HEK293 (cell line): ENCODE measurements around the gene STUB1.

Source experiments
- CTCF ChIA-PET: fragments of 350-600 bp; formaldehyde crosslinking; extraction: SDS; loops from one replicate; lab custom pipeline; 2021; ENCODE audit warnings: antibody characterized with exemption; lab: Yijun Ruan, JAX
- POLR2A ChIA-PET: fragments of 300-600 bp; formaldehyde crosslinking; extraction: SDS; loops from one replicate; lab custom pipeline; 2020; ENCODE audit warnings: antibody characterized with exemption, inconsistent platforms; lab: Yijun Ruan, JAX
- H3K27ac ChIP-seq: fragments of 200-500 bp; sonication (Bioruptor generic); 2 replicates; pipeline ENCODE4 v1.5.1; 2014; ENCODE audit warnings: low read depth, low read length, control low read depth, inconsistent platforms; ENCODE audit errors: extremely low read depth
- H3K36me3 ChIP-seq, 2 experiments: fragments of 200-500 bp in 1 of 2; sonication (Bioruptor generic) in 1 of 2; 1 replicate in 1 of 2; 2 replicates in 1 of 2; pipeline ENCODE4 v1.5.1; 2014 to 2017; ENCODE audit warnings: inconsistent platforms in 2 of 2, low read length in 2 of 2; ENCODE audit not compliant: control insufficient read depth in 2 of 2, insufficient read depth in 1 of 2
- H3K4me1 ChIP-seq: fragments of 200-500 bp; sonication (Bioruptor generic); 2 replicates; pipeline ENCODE4 v1.5.1; 2014; ENCODE audit warnings: mild to moderate bottlenecking, low read length, inconsistent platforms; ENCODE audit not compliant: control insufficient read depth, insufficient read depth
- H3K4me3 ChIP-seq: 2 replicates; pipeline ENCODE4 v1.5.1; 2011; ENCODE audit warnings: low read depth, mild to moderate bottlenecking, control low read depth, low read length, moderate library complexity
- H3K9me3 ChIP-seq: fragments of 200-500 bp; sonication (Bioruptor generic); 2 replicates; pipeline ENCODE4 v1.5.1; 2014; ENCODE audit warnings: low read depth, low read length, inconsistent platforms; ENCODE audit not compliant: control insufficient read depth, insufficient read depth
- GLI4 ChIP-seq: fragments of 450-650 bp; formaldehyde crosslinking; IDR thresholded peaks from 2 replicates; pipeline ENCODE4 v1.5.1; 2016; ENCODE audit warnings: missing biosample characterization, missing genetic modification characterization
- KLF10 ChIP-seq: fragments of 450-650 bp; IDR thresholded peaks from 2 replicates; pipeline ENCODE4 v1.5.1; 2018; ENCODE audit warnings: missing biosample characterization, mild to moderate bottlenecking, missing genetic modification characterization
- KLF8 ChIP-seq: fragments of 450-650 bp; formaldehyde crosslinking; IDR thresholded peaks from 2 replicates; pipeline ENCODE4 v1.5.1; 2016; ENCODE audit warnings: missing biosample characterization, missing genetic modification characterization
- MZF1 ChIP-seq: fragments of 450-650 bp; formaldehyde crosslinking; IDR thresholded peaks from 2 replicates; pipeline ENCODE4 v1.5.1; 2017; ENCODE audit warnings: missing biosample characterization, missing genetic modification characterization, borderline replicate concordance
- REPIN1 ChIP-seq: fragments of 450-650 bp; formaldehyde crosslinking; IDR thresholded peaks from 2 replicates; pipeline ENCODE4 v1.5.1; 2017; ENCODE audit warnings: missing biosample characterization, missing genetic modification characterization, low read depth
- SCRT1 ChIP-seq: fragments of 450-650 bp; formaldehyde crosslinking; IDR thresholded peaks from 2 replicates; pipeline ENCODE4 v1.5.1; 2016; ENCODE audit warnings: missing biosample characterization, missing genetic modification characterization, borderline replicate concordance
- TRIM28 ChIP-seq: IDR thresholded peaks from 2 replicates; pipeline ENCODE4 v1.6.1; 2011; ENCODE audit warnings: low read length, control low read depth, borderline replicate concordance
- TSHZ1 ChIP-seq: fragments of 450-650 bp; formaldehyde crosslinking; IDR thresholded peaks from 2 replicates; pipeline ENCODE4 v1.5.1; 2016; ENCODE audit warnings: missing biosample characterization, missing genetic modification characterization, borderline replicate concordance
- ZBTB8A ChIP-seq: fragments of 450-650 bp; formaldehyde crosslinking; IDR thresholded peaks from 2 replicates; pipeline ENCODE4 v1.5.1; 2016; ENCODE audit warnings: missing biosample characterization, missing genetic modification characterization
- ZFHX2 ChIP-seq: fragments of 450-650 bp; formaldehyde crosslinking; conservative IDR thresholded peaks from 2 replicates; pipeline ENCODE4 v1.5.1; 2016; ENCODE audit warnings: missing biosample characterization, missing genetic modification characterization
- ZFP3 ChIP-seq: fragments of 450-650 bp; formaldehyde crosslinking; IDR thresholded peaks from 2 replicates; pipeline ENCODE4 v1.5.1; 2016; ENCODE audit warnings: low read depth, missing biosample characterization, missing genetic modification characterization
- ZNF211 ChIP-seq: fragments of 450-650 bp; formaldehyde crosslinking; IDR thresholded peaks from 2 replicates; pipeline ENCODE4 v1.5.1; 2016; ENCODE audit warnings: low read depth, missing biosample characterization, missing genetic modification characterization
- ZNF23 ChIP-seq: fragments of 450-650 bp; formaldehyde crosslinking; IDR thresholded peaks from 2 replicates; pipeline ENCODE4 v1.5.1; 2016; ENCODE audit warnings: missing biosample characterization, missing genetic modification characterization, borderline replicate concordance
- ZNF341 ChIP-seq: fragments of 450-650 bp; formaldehyde crosslinking; IDR thresholded peaks from 2 replicates; pipeline ENCODE4; 2016; ENCODE audit warnings: low read depth, missing biosample characterization, missing genetic modification characterization
- ZNF514 ChIP-seq: fragments of 450-650 bp; formaldehyde crosslinking; IDR thresholded peaks from 2 replicates; pipeline ENCODE4 v1.5.1; 2016; ENCODE audit warnings: missing biosample characterization, missing genetic modification characterization
- ZNF596 ChIP-seq: fragments of 450-650 bp; IDR thresholded peaks from 2 replicates; pipeline ENCODE4 v1.5.0; 2018; ENCODE audit warnings: missing biosample characterization, mild to moderate bottlenecking, missing genetic modification characterization, moderate library complexity
- ZNF600 ChIP-seq: fragments of 450-650 bp; formaldehyde crosslinking; IDR thresholded peaks from 2 replicates; pipeline ENCODE4 v1.5.1; 2016; ENCODE audit warnings: missing biosample characterization, missing genetic modification characterization
- ZNF626 ChIP-seq: fragments of 450-650 bp; sonication (Bioruptor Pico); formaldehyde crosslinking; IDR thresholded peaks from 2 replicates; pipeline ENCODE4 v1.5.1; 2018; ENCODE audit warnings: missing biosample characterization, missing genetic modification characterization, inconsistent platforms
- TF ChIP-seq, protein P1 (sequence below): fragments of 450-650 bp; formaldehyde crosslinking; IDR thresholded peaks from 2 replicates; pipeline ENCODE4 v1.5.1; 2016; ENCODE audit warnings: missing biosample characterization, missing genetic modification characterization
- TF ChIP-seq, protein P2 (sequence below): fragments of 450-650 bp; formaldehyde crosslinking; IDR thresholded peaks from 2 replicates; pipeline ENCODE4 v1.5.1; 2017; ENCODE audit warnings: missing biosample characterization, missing genetic modification characterization

The STUB1 gene

DNA sequence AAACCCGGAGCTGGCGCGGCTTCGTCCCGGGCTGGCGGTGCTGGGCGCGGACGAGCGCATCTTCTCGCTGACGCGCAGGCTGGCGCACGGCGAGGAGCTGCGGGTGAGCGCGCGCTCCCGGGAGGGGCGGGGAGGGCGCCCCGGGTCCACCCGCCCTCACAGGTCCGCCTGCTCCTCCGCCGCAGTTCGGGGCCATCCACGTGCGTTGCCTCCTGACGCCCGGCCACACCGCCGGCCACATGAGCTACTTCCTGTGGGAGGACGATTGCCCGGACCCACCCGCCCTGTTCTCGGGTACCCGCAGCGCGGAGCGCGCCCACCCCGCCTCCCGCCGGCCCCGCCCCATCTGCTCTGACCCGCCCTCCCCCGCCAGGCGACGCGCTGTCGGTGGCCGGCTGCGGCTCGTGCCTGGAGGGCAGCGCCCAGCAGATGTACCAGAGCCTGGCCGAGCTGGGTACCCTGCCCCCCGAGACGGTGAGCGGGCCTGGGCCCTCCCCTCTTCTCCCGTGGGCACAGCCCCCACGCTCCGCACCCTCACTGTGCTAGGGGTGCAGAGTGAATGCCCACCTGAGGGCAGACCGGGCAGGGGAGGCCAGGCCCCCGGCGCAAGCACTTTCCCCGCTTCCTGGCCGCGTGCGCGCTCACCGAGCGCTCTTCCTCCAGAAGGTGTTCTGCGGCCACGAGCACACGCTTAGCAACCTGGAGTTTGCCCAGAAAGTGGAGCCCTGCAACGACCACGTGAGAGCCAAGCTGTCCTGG, 48.1 kb downstream of the STUB1 start (continued):
- TF ChIP-seq REPIN1 (tag by site-specific recombination) (no peak), TRIM28 (no peak), TSHZ1 (no peak), ZNF23 (tag by site-specific recombination) (no peak), ZNF514 (no peak), KLF8 (peak; percentile 34), SCRT1 (tag by site-specific recombination) (no peak)
- TF ChIP-seq, protein P1, sequence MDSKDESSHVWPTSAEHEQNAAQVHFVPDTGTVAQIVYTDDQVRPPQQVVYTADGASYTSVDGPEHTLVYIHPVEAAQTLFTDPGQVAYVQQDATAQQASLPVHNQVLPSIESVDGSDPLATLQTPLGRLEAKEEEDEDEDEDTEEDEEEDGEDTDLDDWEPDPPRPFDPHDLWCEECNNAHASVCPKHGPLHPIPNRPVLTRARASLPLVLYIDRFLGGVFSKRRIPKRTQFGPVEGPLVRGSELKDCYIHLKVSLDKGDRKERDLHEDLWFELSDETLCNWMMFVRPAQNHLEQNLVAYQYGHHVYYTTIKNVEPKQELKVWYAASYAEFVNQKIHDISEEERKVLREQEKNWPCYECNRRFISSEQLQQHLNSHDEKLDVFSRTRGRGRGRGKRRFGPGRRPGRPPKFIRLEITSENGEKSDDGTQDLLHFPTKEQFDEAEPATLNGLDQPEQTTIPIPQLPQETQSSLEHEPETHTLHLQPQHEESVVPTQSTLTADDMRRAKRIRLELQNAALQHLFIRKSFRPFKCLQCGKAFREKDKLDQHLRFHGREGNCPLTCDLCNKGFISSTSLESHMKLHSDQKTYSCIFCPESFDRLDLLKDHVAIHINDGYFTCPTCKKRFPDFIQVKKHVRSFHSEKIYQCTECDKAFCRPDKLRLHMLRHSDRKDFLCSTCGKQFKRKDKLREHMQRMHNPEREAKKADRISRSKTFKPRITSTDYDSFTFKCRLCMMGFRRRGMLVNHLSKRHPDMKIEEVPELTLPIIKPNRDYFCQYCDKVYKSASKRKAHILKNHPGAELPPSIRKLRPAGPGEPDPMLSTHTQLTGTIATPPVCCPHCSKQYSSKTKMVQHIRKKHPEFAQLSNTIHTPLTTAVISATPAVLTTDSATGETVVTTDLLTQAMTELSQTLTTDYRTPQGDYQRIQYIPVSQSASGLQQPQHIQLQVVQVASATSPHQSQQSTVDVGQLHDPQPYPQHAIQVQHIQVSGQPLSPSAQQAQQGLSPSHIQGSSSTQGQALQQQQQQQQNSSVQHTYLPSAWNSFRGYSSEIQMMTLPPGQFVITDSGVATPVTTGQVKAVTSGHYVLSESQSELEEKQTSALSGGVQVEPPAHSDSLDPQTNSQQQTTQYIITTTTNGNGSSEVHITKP (tag by site-specific recombination) = peak; percentile 91

GRCh38 chr16:728890-729744, 48.9 kb downstream of the STUB1 start:
- Histone ChIP-seq H3K27ac (no peak overlapping the region), H3K4me1 (peaks cover 4% of the 10 kb centered on the region; the same call in 1 of the 2 replicates), H3K9me3 (no peaks in the 10 kb centered on the region), H3K36me3 (peaks cover 3 to 31% of the 10 kb centered on the region in 2 experiments; a peak in 2 of 3 replicates), H3K4me3 (no peak overlapping the region)
- CTCF ChIA-PET = interaction anchor here (0.5 to 1.8 kb wide), 4 partner anchors 12 to 20 kb away, joined by 3 to 11 read pairs (median 5); partner anchors contain the start of gene CIAO3
- POLR2A ChIA-PET = interaction anchor here (0.5 to 1.7 kb wide), 7 partner anchors 8 to 524 kb away, joined by 3 to 12 read pairs (median 4); partner anchors contain the start of genes ANTKMT and CIAO3
- TF ChIP-seq ZFHX2 (tag by site-specific recombination) (peak; percentile 35; the same call in 1 of the 2 replicates), ZNF626 (tag by site-specific recombination) (no peak)

GRCh38 chr16:729768-730665, 49.8 kb downstream of the STUB1 start:
- Histone ChIP-seq H3K4me1 (peaks cover 4% of the 10 kb centered on the region; the same call in 1 of the 2 replicates), H3K36me3 (peaks cover 3 to 40% of the 10 kb centered on the region in 2 experiments; a peak in 2 of 3 replicates), H3K27ac (no peak overlapping the region), H3K4me3 (no peak overlapping the region), H3K9me3 (no peaks in the 10 kb centered on the region)
- ChIA-PET CTCF (interaction anchor here (0.7 to 1.8 kb wide), 4 partner anchors 11 to 1683 kb away, joined by 3 to 11 read pairs (median 4); partner anchors contain the start of gene CIAO3), POLR2A (interaction anchor here (1.2 to 1.4 kb wide), 2 partner anchors 9 to 11 kb away, joined by 5 to 12 read pairs; partner anchors contain the start of genes ANTKMT and CIAO3)
- TF ChIP-seq ZFP3 (tag by site-specific recombination) = no peak
- TF ChIP-seq ZNF341 (tag by site-specific recombination) = no peak
- TF ChIP-seq ZNF596 (tag by site-specific recombination) = no peak
- no peak for TF ChIP-seq MZF1 (tag by site-specific recombination)
- no peak for TF ChIP-seq KLF10 (tag by site-specific recombination)
- no peak for TF ChIP-seq GLI4 (tag by site-specific recombination)
- no peak for TF ChIP-seq ZNF211 (tag by site-specific recombination)
- TF ChIP-seq, protein P2, sequence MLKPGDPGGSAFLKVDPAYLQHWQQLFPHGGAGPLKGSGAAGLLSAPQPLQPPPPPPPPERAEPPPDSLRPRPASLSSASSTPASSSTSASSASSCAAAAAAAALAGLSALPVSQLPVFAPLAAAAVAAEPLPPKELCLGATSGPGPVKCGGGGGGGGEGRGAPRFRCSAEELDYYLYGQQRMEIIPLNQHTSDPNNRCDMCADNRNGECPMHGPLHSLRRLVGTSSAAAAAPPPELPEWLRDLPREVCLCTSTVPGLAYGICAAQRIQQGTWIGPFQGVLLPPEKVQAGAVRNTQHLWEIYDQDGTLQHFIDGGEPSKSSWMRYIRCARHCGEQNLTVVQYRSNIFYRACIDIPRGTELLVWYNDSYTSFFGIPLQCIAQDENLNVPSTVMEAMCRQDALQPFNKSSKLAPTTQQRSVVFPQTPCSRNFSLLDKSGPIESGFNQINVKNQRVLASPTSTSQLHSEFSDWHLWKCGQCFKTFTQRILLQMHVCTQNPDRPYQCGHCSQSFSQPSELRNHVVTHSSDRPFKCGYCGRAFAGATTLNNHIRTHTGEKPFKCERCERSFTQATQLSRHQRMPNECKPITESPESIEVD (tag by site-specific recombination) = no peak
- TF ChIP-seq ZNF600 (tag by site-specific recombination) = peak; percentile 70; the same call in 1 of the 2 replicates
- 0 out of 2 replicates have a peak, but pooled peaks have one; percentile 12 for TF ChIP-seq ZBTB8A (tag by site-specific recombination)
